ES-I3 (cell line): ENCODE data around the gene TTC19.
A peak's percentile ranks its signal among the peaks of the same experiment; 100 is the strongest.

Experiments
- H3K36me3 ChIP-seq: 2 replicates; pipeline ENCODE4 v1.6.1; 2013; ENCODE audit warnings: mild to moderate bottlenecking, low read length, control low read depth, moderate library complexity; ENCODE audit not compliant: insufficient read depth
- H3K4me1 ChIP-seq: 2 replicates; pipeline ENCODE4 v1.6.1; 2013; ENCODE audit warnings: mild to moderate bottlenecking, control low read depth, low read length; ENCODE audit not compliant: insufficient read depth
- H3K9ac ChIP-seq: 2 replicates; pipeline ENCODE4 v1.6.1; 2013; ENCODE audit warnings: low read depth, mild to moderate bottlenecking, low read length, moderate library complexity
- H3K9me3 ChIP-seq: 2 replicates; pipeline ENCODE4 v1.6.1; 2013; ENCODE audit warnings: mild to moderate bottlenecking, low read length, moderate library complexity; ENCODE audit not compliant: control insufficient read depth, insufficient read depth

The TTC19 gene

GRCh38 chr17:15999141-15999973 lies at the start of gene TTC19, which contains the start of gene ZSWIM7:
Gene TTC19, plus strand, starts transcription at chr17:15999824. Its CDS starts 25 bp downstream, at chr17:15999849.
Gene ZSWIM7, minus strand, starts transcription at chr17:15999704. Its CDS starts 110 bp downstream, at chr17:15999594.
- H3K9me3 ChIP-seq = peaks cover 7% of the 10 kb centered on the region
- H3K9ac ChIP-seq = peak within 1 kb of the TSS; percentile 75
- peaks cover 31% of the 10 kb centered on the region for H3K36me3 ChIP-seq
- no peaks in the 10 kb centered on the region for H3K4me1 ChIP-seq

GRCh38 chr17:15951368-15952047 lies 48.1 kb upstream of the TTC19 start:
- Histone ChIP-seq H3K36me3 (no peaks in the 10 kb centered on the region), H3K4me1 (peaks cover 14% of the 10 kb centered on the region), H3K9me3 (no peaks in the 10 kb centered on the region), H3K9ac (no peak overlapping the region)

- H3K9me3 ChIP-seq = no peaks in the 10 kb centered on the region
- no peaks in the 10 kb centered on the region for H3K36me3 ChIP-seq
- H3K4me1 ChIP-seq = peaks cover 8% of the 10 kb centered on the region
- H3K9ac ChIP-seq = no peak overlapping the region
These were observed 47.5 kb upstream of the TTC19 start for GRCh38 chr17:15952048-15952532.

GRCh38 chr17:15952916-15953790 lies 46.5 kb upstream of the TTC19 start:
- Histone ChIP-seq H3K4me1 (peaks cover 6% of the 10 kb centered on the region), H3K9me3 (no peaks in the 10 kb centered on the region), H3K36me3 (no peaks in the 10 kb centered on the region), H3K9ac (no peak overlapping the region)

GRCh38 chr17:15954222-15954621 lies 45.4 kb upstream of the TTC19 start:
- no peak overlapping the region for H3K9ac ChIP-seq
- H3K4me1 ChIP-seq = peaks cover 13% of the 10 kb centered on the region
- no peaks in the 10 kb centered on the region for H3K9me3 ChIP-seq
- no peaks in the 10 kb centered on the region for H3K36me3 ChIP-seq

GRCh38 chr17:15955793-15956541 lies 43.7 kb upstream of the TTC19 start:
- no peak overlapping the region for H3K9ac ChIP-seq
- H3K4me1 ChIP-seq = peaks cover 13% of the 10 kb centered on the region
- no peaks in the 10 kb centered on the region for H3K9me3 ChIP-seq
- no peaks in the 10 kb centered on the region for H3K36me3 ChIP-seq

- Histone ChIP-seq H3K36me3 (no peaks in the 10 kb centered on the region), H3K4me1 (peaks cover 13% of the 10 kb centered on the region), H3K9me3 (no peaks in the 10 kb centered on the region), H3K9ac (no peak overlapping the region)
These were observed 42.4 kb upstream of the TTC19 start for GRCh38 chr17:15957206-15957605.

GRCh38 chr17:15957608-15958307 lies 41.9 kb upstream of the TTC19 start:
- Histone ChIP-seq H3K9ac (no peak overlapping the region), H3K4me1 (peaks cover 13% of the 10 kb centered on the region), H3K36me3 (no peaks in the 10 kb centered on the region), H3K9me3 (no peaks in the 10 kb centered on the region)

- H3K9ac ChIP-seq = no peak overlapping the region
- no peaks in the 10 kb centered on the region for H3K36me3 ChIP-seq
- no peaks in the 10 kb centered on the region for H3K9me3 ChIP-seq
- H3K4me1 ChIP-seq = peaks cover 13% of the 10 kb centered on the region
These were observed 41.2 kb upstream of the TTC19 start for GRCh38 chr17:15958484-15958854.

GRCh38 chr17:15963670-15964110 lies 35.9 kb upstream of the TTC19 start:
- Histone ChIP-seq H3K9me3 (no peaks in the 10 kb centered on the region), H3K9ac (no peak overlapping the region), H3K36me3 (no peaks in the 10 kb centered on the region), H3K4me1 (peaks cover 28% of the 10 kb centered on the region)

- Histone ChIP-seq H3K36me3 (no peaks in the 10 kb centered on the region; the same call in 1 of the 2 replicates), H3K9me3 (no peaks in the 10 kb centered on the region), H3K4me1 (peaks cover 28% of the 10 kb centered on the region), H3K9ac (no peak overlapping the region; the same call in 1 of the 2 replicates)
These were observed 34.1 kb upstream of the TTC19 start for GRCh38 chr17:15965528-15965927.

- Histone ChIP-seq H3K9me3 (no peaks in the 10 kb centered on the region), H3K36me3 (no peaks in the 10 kb centered on the region; the same call in 1 of the 2 replicates), H3K4me1 (peaks cover 36% of the 10 kb centered on the region), H3K9ac (peak overlapping the region; percentile 45)
These were observed 33.3 kb upstream of the TTC19 start for GRCh38 chr17:15966183-15966878.
